Bronchus fibroblast of lung (primary cell): ENCODE data around the gene SDHD. TPM values are rescaled to one million over a fixed set of nuclear protein-coding genes. Genes with fewer than 3 reads are reported as not detected.

Experiments used
- total RNA-seq: library from RNA; depleted of rRNA; stranded (reverse); fragments of >200 nt; gene quantifications from 2 replicates; pipeline ENCODE4 v1.2.3, GENCODE V29; 2015

Gene SDHD
- 71.8 and 71.9 TPM in 2 replicates for total RNA-seq

GRCh38 chr11:112086422-112087191 lies at the start of gene SDHD, which contains the start of gene TIMM8B:
Gene SDHD (plus strand): TSS chr11:112086873. CDS start chr11:112086908, 35 bp downstream.
Gene TIMM8B (minus strand): TSS chr11:112086756. CDS start chr11:112086723, 33 bp downstream.

GRCh38 chr11:112073941-112074811 lies 12.5 kb upstream of the SDHD start, which contains the start of the genes NKAPD1 and PIH1D2:
Gene NKAPD1 (plus strand): TSS chr11:112074299. CDS start chr11:112075575, 1,276 bp downstream.
Gene PIH1D2 (minus strand): TSS chr11:112074017. CDS start chr11:112073174, 843 bp downstream.

Other genes with a start within 250 kb of the SDHD start
- gene ALG9, start 215.3 kb upstream of the SDHD start, total RNA-seq, result 29.9 and 38.9 TPM in 2 replicates
- 2.9 and 3.4 TPM in 2 replicates for gene FDXACB1, start 207.7 kb upstream of the SDHD start, total RNA-seq
- 18.5 and 23.9 TPM in 2 replicates for gene CFAP68, start 207.3 kb upstream of the SDHD start, total RNA-seq
- 13.4 and 20.0 TPM in 2 replicates for gene CRYAB, start 175.1 kb upstream of the SDHD start, total RNA-seq
- gene HSPB2, start 174.1 kb upstream of the SDHD start, total RNA-seq, result 0.59 TPM in 1 of 2 replicates, not detected in the other
- 0.34 and 0.59 TPM in 2 replicates for gene C11orf52, start 168.0 kb upstream of the SDHD start, total RNA-seq
- 8.1 and 8.6 TPM in 2 replicates for gene DIXDC1, start 149.5 kb upstream of the SDHD start, total RNA-seq
- gene DLAT, start 61.5 kb upstream of the SDHD start, total RNA-seq, result 38.2 and 43.4 TPM in 2 replicates
- gene PIH1D2, start 12.9 kb upstream of the SDHD start, total RNA-seq, result 1.3 and 1.8 TPM in 2 replicates
- 9.4 and 11.1 TPM in 2 replicates for gene NKAPD1, start 12.6 kb upstream of the SDHD start, total RNA-seq
- gene TIMM8B, start 117 bp upstream of the SDHD start, total RNA-seq, result 42.0 and 48.6 TPM in 2 replicates
- 0.34 and 0.59 TPM in 2 replicates for gene IL18, start 77.2 kb downstream of the SDHD start, total RNA-seq
- gene TEX12, start 80.5 kb downstream of the SDHD start, total RNA-seq, result not detected in 2 replicates
- gene BCO2, start 88.6 kb downstream of the SDHD start, total RNA-seq, result under 0.01 TPM in 2 replicates
- gene PTS, start 139.6 kb downstream of the SDHD start, total RNA-seq, result 28.2 and 43.5 TPM in 2 replicates
- not detected in 2 replicates for gene PLET1, start 174.0 kb downstream of the SDHD start, total RNA-seq